ENCODE data around the gene PPIP5K2. TPM values are rescaled to one million over a fixed set of nuclear protein-coding genes. Genes with fewer than 3 reads are reported as not detected.
"Not testable (repeated sequence)": the region's sequence is repeated elsewhere in the genome, so short reads cannot be mapped to it uniquely, and the experiment has no call there.

The PPIP5K2 gene
- total RNA-seq, 1 donor from 2014 or later: 135 TPM

GRCh38 chr5:103208460-103208859 lies 88.4 kb downstream of the PPIP5K2 start:
- no peak for DNase-seq

GRCh38 chr5:103209065-103209464 lies 89.0 kb downstream of the PPIP5K2 start:
- DNase-seq: no peak

GRCh38 chr5:103210952-103211351 lies 90.9 kb downstream of the PPIP5K2 start:
- no peak for DNase-seq

GRCh38 chr5:103211576-103212561 lies 91.8 kb downstream of the PPIP5K2 start:
- no peak for DNase-seq

GRCh38 chr5:103216137-103216536 lies 96.0 kb downstream of the PPIP5K2 start:
- DNase-seq: no peak

- DNase-seq: no peak
Observed at GRCh38 chr5:103216697-103217096, 96.6 kb downstream of the PPIP5K2 start.

- DNase-seq: no peak
Observed at GRCh38 chr5:103217101-103217500, 97.0 kb downstream of the PPIP5K2 start.

- DNase-seq: no peak
Observed at GRCh38 chr5:103218164-103218563, 98.1 kb downstream of the PPIP5K2 start.

GRCh38 chr5:103219074-103219473 lies 99.0 kb downstream of the PPIP5K2 start:
- not testable (repeated sequence) for DNase-seq

- DNase-seq: no peak
Observed at GRCh38 chr5:103223031-103223955, 103.2 kb downstream of the PPIP5K2 start.

GRCh38 chr5:103224118-103224893 lies 104.2 kb downstream of the PPIP5K2 start:
- no peak for DNase-seq

- no peak for DNase-seq
Observed at GRCh38 chr5:103224894-103225246, 104.8 kb downstream of the PPIP5K2 start.

GRCh38 chr5:103228061-103228460 lies 108.0 kb downstream of the PPIP5K2 start:
- no peak for DNase-seq

- no peak for DNase-seq
Observed at GRCh38 chr5:103228588-103228987, 108.5 kb downstream of the PPIP5K2 start.

- no peak for DNase-seq
Observed at GRCh38 chr5:103232393-103232999, 112.4 kb downstream of the PPIP5K2 start.

- DNase-seq: no peak
Observed at GRCh38 chr5:103234239-103234975, 114.3 kb downstream of the PPIP5K2 start.

- no peak for DNase-seq
Observed at GRCh38 chr5:103235891-103236290, 115.8 kb downstream of the PPIP5K2 start.

GRCh38 chr5:103237778-103238177 lies 117.7 kb downstream of the PPIP5K2 start:
- no peak for DNase-seq

- no peak for DNase-seq
Observed at GRCh38 chr5:103243665-103244064, 123.6 kb downstream of the PPIP5K2 start.

GRCh38 chr5:103244398-103244797 lies 124.3 kb downstream of the PPIP5K2 start:
- no peak for DNase-seq

- no peak for DNase-seq
Observed at GRCh38 chr5:103245761-103246160, 125.7 kb downstream of the PPIP5K2 start.
